Endothelial cell of umbilical vein (primary cell): ENCODE results near the gene SETBP1.

Experiments used
- CTCF ChIP-seq, 2 donors: IDR thresholded peaks; 1 replicate in 1 of 2; 2 replicates in 1 of 2; pipeline ENCODE4 v1.5.1; 2011; ENCODE audit warnings: low read length in 2 of 2, mild to moderate bottlenecking in 2 of 2, moderate library complexity in 2 of 2, control low read depth in 1 of 2, inconsistent platforms in 1 of 2, low read depth in 1 of 2; ENCODE audit not compliant: insufficient read depth in 1 of 2; ENCODE audit errors: extremely low read depth in 1 of 2
- POLR2AphosphoS5 ChIP-seq: IDR thresholded peaks from 2 replicates; pipeline ENCODE4 v1.6.1; 2012; ENCODE audit warnings: low read depth, mild to moderate bottlenecking, control low read depth, low read length, moderate library complexity; ENCODE audit not compliant: insufficient read depth

GRCh38 chr18:44841221-44841620, 160.5 kb downstream of the SETBP1 start:
- TF ChIP-seq POLR2AphosphoS5 (no peak), CTCF (IDR thresholded peaks at IDR 0.05; ENCODE audit: extremely low read depth in 1 of 2, insufficient read depth in 1 of 2, low read depth in 1 of 2, low read length in 2 of 2) (no peak)
